Endometrial microvascular endothelial cells (primary cell): Measurements from ENCODE around the gene PKDCC. TPM values are rescaled to one million over a fixed set of nuclear protein-coding genes. Genes with fewer than 3 reads are reported as not detected.

ENCODE experiments used
- in situ Hi-C: cut with HindIII; loops from 2 replicates; pipeline ENCODE4 v1.10.0; 2017; ENCODE audit warnings: low sequenced_read_pairs, low pct_unique_long_range_greater_than_20kb; ENCODE audit errors: inconsistent ontology term
- total RNA-seq: library from RNA; depleted of rRNA; stranded (reverse); fragments of >200 nt; gene quantifications from one replicate; pipeline ENCODE4 v1.2.3, GENCODE V29; 2015; ENCODE audit errors: inconsistent ontology term

Gene PKDCC
- total RNA-seq, 1 donor from 2014 or later: 2.4 TPM

DNA sequence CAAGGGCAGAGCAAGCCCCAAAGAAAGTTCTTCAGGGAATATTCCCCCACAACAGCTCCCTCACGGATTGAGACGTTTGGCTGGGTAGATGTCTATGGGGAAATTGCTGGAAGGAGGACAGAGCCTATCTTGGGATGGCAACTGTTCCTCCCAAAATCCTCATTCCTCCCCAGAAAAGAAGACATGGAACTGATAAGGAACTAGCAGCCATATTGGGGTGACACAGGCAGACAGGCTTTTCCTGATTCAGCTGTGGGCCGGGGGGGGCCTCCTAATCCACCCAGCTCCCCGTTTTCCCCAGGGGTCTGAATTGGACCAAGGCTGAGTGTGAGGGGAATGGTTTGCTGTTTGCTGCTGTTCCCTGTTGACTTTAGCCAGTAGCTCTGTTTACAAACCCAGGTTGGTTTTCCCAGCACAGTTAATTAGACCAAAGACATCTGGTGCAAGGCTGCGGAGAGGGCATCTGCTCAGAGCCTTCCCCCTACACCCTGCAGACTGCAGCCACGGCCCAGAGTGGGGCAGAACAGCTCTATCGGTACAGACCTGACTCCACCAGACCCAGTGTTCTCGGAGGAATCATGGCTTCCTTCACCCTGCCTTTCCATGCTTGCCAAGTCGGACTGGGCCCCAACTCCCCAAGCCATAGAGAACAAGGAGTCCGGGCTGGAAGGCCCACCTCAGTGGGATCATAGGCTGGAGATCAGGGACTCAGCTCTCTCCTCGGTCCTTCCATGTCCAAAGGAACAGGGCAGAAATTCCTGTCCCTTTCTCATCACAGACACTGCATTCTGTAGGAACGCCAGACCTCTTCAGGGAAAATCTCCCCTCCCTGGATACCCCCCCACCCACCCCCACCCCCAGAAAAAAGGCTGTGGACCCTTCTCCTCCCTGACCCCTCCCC lies 1.7 kb upstream of the PKDCC start:
- in situ Hi-C loops: no loop called here

DNA sequence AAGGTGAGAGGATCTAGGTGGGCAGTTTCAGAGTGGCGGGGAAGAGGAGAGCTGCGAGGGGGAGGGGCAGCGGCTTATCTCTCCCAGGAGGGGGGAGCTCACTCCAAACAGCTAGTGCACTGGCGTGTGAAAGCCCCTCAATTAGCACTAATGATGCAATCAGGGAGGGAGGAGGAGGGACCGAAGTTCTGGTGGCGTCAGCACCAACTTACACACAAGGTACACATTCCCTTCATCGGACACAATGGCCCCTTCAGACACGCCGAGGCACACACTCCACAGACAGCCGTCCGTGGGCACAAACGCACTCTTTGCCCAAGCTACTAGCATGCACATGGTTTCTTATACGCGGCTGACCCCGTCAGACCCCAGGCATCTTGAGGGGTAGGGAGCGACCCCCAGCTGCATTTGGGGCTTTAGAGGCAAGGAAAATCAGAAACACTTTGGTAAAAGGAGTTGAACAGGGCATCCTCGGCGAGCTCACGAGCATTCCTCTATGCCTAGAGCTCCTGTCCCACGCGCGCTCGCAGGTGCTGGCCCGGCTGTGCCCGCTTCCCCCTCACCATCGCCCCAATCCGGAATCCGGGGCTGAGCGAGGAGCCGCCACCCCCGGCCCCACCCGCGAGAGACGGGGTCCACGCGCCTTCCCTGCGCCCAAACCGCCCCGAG lies 868 bp upstream of the PKDCC start:
- in situ Hi-C loops: no loop called here

DNA sequence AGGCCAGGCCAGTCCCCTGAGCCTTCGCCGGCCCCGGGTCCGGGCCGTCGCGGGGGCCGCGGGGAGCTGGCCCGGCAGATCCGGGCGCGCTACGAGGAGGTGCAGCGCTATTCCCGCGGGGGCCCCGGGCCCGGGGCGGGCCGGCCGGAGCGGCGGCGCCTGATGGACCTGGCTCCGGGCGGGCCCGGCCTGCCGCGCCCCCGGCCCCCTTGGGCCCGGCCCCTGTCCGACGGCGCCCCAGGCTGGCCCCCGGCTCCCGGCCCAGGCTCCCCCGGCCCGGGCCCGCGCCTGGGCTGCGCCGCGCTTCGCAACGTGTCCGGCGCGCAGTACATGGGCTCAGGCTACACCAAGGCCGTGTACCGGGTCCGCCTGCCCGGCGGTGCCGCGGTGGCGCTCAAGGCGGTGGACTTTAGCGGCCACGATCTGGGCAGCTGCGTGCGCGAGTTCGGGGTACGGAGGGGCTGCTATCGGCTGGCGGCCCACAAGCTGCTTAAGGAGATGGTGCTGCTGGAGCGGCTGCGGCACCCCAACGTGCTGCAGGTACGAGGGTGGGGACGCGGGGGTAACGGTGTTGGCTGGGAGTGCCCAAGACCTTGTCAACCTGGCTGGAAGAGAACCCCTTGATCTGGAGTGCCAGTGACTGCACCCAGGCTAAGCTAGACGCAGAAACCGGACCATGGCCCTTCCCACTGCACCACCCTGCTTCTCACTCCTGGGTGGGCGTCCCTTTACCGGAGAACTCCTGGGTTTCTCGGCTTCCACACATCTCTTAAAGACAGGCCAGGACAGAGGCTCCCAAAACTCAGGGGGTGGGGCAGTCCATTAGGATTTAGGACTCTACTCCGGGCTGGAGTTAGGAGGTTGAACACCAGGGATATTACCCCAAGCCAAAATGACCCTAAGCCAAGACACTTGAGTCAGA lies 739 bp downstream of the PKDCC start:
- in situ Hi-C loops: no loop called here

DNA sequence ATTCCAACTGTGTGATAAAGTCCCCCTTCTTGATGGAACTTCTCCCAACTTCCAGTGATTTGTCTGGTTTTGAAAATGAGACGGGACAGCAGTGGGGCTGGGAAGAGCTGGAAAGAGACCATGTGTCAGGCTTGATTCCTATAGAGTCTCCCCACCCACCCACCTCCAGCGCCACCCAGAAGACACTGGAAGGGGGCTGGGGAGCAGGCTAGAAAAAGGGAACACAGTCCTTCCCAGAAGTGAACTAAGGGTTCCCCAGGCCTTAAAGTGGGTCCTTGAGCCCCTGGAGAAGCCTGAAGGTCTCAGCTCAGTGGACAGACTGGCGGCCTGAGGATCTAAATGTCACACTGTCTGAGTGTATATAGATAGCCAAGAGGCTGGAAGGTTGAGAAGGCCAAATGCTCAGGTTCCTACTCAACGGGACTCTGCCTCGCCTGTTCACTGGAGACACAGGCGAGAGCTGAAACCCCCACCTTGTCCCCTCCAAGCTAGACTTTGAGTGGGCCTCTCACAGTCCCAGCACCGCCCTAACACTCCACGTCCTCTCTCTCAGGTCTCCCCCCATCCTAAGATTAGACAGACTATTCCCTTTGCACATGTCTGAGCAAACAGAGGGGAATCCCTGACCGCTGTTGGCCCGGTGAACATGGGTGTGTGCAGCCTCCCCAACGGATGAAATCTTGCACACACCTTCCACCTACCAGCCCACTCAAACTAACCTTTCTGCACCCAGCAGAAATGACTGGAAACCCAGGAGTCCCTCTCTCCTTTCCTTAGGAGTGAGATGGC lies 1.6 kb downstream of the PKDCC start:
- in situ Hi-C loops: no loop called here

DNA sequence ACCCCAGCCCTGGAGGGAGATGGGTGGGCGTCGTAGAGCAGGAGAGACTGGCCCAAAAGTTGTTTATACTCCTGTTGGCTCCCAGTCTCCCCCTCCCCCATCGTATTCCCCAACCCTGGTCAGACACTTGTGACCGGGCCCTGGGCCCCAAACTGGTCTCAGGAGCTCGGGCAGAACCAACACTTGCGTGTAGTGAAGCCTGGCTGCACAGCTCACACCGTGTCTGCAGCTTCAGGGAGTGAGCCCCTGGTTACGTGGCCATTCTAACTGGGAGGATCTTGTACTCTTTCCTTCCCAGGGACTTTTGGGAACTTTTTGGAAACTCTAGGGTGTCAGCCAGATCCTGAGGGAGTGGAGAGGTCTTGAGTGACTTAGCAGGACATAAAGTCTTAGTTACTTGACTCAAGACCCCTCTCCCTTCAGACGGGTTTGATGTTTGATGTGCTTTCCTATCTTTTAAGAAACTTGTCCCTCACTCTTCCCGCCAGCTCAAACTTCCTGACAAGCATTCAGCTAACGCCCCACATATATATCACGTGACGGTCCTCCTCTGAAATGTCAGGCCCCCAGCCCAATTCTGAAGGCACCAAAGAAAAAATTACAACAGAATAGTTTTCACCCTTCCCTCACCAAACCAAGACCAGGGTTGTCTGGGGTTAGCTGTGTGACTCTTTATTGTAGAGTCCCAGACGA lies 2.3 kb downstream of the PKDCC start:
- in situ Hi-C loops: no loop called here

DNA sequence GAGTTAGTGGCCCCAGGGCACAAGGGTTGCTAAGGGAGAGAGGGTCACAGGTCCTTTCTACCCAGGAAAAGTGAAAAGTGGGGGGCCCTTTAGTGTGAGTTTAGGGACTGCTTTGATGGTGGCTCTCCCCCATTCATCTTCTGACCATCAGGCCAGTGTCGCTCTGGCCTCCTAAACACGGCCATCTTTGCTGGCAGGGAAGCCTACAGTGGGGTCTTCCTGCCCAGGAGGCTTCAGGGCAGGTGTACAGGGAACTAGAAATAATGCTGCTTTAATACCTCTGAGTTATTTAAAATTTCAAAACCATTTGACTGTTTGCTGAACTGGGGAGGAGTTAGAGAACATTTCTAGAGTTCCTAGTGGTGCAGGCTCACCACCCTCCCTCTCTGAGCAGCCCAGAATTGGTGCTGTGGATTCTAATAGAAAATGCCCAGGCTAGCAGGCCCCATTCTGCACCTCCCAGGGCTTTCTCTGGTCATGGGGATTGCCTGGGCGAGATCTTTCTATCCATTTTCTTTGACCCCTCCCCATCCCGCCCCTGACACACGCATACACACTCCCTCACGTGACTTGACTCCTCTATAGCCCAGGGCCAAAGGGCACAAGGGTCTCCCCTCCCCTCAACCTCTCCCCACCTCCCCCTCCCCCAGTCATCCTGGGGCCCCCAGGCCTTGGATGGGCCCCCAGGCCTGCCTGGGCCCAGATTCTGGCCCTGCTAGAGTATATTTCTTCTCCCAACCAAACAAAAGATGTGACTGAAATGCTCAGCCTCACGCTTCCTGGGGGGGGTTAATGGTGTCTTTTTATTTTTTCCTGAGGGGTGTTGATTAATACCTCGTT lies 3.1 kb downstream of the PKDCC start:
- in situ Hi-C loops: no loop called here

DNA sequence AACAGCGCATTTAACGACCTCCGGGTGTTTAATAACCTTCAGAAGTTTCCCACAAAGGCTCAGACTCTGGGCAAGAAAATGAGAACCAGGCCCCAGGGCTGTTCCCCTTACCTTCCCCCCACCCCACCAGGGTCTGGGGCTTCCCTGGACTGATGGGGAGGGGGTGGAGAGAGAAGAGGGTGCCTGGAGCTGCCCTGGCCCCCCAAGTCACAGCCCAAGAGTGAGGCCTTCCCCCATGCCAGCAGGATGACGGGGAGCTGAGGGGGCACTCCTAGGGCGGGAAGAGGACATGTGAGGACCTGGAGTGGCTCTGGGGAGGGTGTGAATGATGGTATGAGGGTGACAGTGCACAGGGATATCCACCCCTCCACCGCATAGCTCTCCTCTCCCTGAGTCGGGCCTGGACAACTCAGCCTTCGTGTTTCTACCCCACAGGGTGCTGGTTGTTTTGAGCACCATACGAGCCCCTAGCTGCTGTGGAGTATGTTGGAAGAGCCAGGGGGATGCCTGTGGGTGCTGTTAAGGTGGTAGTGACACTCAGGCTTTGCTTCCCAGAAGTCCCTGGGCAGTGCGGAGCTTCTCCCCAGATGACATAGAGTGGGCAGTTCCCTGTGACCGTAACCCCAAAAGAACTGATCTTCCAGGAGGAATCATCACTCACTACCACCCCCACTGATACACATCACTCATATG lies 3.9 kb downstream of the PKDCC start:
- in situ Hi-C loops: no loop called here

DNA sequence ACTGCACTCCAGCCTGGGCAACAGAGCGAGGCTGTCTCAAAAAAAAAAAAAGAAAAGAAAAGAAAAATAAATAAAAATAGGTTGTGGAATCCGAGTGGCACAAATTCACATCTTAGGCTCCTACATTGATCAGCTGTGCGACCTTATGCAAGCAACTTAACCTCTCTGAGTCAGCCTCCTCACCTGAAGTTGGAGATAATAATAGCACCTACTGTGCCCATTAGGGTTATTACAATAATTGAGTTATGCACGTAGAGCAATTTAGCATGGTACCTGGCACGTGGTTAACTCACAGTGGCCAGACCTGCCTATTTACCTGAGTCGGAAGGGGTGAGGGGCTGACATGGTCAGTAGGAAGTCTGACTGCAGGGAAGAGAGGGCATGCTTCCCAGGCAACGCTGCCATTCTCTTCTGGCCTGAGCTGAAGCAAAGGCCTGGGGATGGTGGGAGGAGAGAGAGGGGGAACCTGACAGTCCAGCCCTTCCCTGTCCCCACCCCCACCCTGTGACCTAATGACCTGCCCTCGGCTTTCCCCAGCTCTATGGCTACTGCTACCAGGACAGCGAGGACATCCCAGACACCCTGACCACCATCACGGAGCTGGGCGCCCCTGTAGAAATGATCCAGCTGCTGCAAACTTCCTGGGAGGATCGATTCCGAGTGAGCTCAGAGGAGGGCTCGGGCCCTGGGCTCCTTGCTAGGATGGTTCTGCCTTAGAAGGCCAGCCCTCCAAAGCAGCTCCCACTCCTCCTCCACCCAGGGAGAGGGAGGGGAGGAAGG lies 5.1 kb downstream of the PKDCC start:
- in situ Hi-C loops: no loop called here

DNA sequence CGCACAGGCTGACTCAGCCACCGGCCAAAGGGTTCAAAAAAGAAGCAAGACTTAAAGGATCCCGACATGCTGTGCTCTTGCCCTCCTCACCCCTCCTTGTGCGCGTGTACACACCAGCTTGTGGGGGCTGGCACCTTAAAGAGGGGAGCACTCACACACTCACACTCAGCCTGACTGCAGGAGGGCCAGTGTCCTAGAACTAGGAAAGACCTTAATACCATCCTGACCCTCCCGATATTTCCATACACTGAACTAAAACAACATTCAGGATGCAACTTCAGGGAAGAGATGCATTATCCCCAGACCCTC lies 5.6 kb downstream of the PKDCC start:
- in situ Hi-C loops: no loop called here

DNA sequence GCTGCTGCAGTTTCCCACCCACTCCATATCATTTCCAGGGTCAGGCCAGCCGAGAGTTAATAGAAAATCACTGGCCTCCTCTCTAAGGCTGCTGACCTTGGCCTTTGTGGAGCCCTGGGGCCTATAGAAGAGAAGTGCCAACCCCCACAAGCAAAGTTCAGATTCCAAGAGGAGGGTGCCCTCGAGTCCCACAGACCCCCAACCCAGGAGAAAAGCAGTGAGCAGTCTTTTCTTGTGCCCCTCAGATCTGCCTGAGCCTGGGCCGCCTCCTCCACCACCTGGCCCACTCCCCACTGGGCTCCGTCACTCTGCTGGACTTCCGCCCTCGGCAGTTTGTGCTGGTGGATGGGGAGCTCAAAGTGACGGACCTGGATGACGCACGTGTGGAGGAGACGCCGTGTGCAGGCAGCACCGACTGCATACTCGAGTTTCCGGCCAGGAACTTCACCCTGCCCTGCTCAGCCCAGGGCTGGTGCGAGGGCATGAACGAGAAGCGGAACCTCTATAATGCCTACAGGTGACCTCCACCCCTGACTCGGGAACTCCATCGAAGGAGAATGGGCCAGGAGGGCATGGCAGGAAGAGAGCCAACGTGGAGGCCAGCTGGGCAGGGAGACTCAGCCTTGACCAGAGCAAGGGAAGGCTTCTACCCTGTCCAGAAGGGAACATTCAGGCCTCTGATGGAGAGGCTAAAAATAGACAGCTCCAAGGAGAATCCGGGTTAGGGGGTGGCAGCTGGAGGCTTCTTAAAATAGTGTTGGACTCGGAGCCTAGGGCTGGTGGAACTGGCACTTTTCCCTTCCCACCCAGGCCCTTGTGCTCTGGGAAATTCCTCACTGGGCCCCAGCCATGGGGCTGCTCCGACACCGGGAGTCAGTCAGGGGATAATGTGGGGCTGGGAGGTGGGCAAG lies 6.2 kb downstream of the PKDCC start:
- in situ Hi-C loops: no loop called here

DNA sequence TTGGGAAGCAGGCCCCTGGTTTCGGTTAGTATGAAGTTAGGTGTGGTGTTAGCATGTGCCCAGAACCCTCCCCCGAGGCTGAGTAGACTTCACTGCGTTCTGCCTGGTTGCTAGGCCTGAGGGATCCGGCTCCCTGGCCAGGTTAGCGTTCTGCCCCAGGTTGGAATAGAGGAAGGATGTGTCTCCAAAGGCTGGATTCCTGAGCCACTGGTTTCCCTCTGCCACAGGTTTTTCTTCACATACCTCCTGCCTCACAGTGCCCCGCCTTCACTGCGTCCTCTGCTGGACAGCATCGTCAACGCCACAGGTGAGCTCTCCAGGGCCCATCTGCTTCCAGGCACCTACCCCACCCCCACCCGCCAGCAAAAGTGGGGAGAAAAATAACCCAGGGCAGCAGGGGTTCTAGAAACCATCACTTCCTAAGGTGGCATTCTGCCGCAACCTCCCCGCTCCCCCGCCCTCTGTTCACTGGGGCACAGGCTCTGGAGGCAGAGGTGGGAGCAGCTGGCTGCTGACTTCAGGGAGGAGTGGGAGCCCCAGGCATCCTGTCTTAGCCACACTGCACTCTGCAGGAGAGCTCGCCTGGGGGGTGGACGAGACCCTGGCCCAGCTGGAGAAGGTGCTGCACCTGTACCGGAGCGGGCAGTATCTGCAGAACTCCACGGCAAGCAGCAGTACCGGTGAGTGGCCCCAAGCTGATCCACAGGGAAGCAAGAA lies 7.1 kb downstream of the PKDCC start:
- in situ Hi-C loops: no loop called here

DNA sequence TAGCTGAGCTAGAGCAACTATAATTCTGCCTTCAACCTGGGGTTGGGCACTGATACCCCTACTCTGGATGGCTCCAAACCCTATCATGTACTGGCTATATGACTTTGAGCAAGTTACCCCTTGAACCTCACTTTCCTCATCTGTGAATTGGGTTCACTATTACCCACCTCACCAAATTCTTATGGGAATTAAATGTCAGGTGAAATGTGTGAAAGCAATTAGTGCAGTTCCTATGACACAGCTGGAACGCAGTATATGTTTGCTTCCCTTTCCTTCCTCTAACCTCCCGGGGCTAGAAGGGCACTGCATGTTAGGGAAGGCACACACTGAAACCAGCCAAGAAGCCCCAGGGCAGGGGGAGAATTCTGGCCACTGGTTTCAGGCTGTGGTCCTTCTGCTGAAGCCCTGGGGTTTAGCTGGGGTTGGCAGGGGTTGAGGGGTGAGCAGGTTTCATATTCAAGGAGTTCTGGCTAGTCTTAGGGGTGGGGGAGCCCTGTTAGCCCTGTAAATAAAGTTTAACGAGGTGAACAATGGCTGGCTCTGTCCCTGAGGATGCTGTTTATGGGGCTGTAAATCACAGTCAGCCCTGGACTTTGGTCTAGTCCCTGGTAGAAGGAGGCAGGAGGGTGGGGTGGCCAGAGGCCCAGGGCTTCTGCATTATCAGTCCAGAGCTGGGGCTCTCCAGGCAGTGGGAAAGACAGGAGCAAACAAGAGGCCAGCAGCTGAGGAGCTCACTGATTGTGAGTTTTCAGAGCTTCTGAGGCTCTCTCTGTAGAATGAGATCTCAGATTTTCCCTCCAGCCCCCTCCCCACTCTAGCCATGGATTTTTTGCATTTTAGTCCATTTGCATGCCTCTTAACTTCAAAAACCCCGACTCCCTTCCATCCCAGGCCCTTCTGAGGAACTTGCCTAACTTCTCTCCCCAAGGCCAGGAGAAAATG lies 8.0 kb downstream of the PKDCC start:
- in situ Hi-C loops: no loop called here

DNA sequence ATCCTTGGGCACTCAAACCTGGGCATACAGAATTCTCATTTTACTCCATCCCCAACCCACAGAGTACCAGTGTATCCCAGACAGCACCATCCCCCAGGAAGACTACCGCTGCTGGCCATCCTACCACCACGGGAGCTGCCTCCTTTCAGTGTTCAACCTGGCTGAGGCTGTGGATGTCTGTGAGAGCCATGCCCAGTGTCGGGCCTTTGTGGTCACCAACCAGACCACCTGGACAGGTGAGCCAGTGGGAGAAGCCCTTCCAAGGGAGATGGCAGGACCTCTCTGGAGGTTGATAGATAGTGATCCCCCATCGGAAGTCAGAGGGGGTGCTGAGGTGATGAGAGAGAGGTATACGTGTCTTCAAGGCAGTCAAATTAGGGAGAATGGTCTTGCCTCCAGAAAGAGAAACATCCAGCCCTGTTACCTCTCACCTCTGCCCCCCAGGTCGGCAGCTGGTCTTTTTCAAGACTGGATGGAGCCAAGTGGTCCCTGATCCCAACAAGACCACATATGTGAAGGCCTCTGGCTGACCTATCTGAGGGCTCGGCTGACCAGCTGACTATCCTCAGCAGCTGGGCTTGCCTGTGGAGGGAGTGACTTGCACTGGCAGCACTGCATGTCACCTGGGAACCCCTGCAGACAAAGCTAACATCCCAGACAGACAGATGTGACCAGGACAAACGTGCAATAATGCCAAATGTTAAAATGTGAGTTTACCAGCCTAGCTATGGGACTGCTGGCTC lies 9.5 kb downstream of the PKDCC start:
- in situ Hi-C loops: no loop called here
